Measurements from ENCODE around the gene DAGLA. TPM values are rescaled to one million over a fixed set of nuclear protein-coding genes. Genes with fewer than 3 reads are reported as not detected.

DAGLA gene
- total and polyA plus RNA-seq, 2 of the 13 experiments (the other 11 are each of a cell fraction or from before 2014, with no cell fraction given), result 2.6 to 3.9 TPM

DNA sequence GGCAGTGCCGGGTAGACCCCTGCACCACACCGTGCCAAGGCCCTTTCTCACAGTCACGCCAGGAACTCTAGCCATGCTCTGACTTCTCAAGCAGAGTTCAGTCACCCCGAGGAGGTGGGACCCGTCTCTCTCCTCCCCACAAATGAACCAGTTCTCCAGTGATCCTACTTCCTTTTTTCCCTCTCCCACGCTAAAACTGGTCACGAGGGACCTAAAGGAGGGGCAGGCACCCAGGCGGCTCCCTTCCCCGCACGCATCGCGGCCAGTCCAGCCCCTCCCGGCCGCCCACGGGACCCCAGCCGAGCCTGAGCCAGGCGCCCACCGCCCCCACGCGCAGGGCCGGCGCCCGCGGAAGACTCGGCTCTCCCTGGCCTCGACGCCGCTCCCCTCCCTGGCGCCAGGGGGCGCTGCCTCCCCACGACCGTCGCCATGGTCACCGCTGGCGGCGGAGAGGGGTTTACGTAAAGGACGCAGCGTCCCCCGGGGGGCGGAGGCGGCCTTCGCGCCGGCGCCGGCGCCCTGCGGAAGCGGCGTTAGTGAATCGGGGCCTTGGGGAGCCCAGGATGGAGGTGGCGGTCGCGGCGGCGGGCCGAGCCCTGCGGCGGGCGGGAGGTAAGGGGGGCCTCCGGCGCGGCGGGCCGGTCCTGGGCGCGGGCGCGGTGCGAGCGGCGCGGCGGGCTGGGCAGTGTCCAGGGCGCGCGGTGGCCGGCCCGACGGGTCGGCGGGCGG, at the start of gene DAGLA (continued):
- TF ChIP-seq, protein P1, sequence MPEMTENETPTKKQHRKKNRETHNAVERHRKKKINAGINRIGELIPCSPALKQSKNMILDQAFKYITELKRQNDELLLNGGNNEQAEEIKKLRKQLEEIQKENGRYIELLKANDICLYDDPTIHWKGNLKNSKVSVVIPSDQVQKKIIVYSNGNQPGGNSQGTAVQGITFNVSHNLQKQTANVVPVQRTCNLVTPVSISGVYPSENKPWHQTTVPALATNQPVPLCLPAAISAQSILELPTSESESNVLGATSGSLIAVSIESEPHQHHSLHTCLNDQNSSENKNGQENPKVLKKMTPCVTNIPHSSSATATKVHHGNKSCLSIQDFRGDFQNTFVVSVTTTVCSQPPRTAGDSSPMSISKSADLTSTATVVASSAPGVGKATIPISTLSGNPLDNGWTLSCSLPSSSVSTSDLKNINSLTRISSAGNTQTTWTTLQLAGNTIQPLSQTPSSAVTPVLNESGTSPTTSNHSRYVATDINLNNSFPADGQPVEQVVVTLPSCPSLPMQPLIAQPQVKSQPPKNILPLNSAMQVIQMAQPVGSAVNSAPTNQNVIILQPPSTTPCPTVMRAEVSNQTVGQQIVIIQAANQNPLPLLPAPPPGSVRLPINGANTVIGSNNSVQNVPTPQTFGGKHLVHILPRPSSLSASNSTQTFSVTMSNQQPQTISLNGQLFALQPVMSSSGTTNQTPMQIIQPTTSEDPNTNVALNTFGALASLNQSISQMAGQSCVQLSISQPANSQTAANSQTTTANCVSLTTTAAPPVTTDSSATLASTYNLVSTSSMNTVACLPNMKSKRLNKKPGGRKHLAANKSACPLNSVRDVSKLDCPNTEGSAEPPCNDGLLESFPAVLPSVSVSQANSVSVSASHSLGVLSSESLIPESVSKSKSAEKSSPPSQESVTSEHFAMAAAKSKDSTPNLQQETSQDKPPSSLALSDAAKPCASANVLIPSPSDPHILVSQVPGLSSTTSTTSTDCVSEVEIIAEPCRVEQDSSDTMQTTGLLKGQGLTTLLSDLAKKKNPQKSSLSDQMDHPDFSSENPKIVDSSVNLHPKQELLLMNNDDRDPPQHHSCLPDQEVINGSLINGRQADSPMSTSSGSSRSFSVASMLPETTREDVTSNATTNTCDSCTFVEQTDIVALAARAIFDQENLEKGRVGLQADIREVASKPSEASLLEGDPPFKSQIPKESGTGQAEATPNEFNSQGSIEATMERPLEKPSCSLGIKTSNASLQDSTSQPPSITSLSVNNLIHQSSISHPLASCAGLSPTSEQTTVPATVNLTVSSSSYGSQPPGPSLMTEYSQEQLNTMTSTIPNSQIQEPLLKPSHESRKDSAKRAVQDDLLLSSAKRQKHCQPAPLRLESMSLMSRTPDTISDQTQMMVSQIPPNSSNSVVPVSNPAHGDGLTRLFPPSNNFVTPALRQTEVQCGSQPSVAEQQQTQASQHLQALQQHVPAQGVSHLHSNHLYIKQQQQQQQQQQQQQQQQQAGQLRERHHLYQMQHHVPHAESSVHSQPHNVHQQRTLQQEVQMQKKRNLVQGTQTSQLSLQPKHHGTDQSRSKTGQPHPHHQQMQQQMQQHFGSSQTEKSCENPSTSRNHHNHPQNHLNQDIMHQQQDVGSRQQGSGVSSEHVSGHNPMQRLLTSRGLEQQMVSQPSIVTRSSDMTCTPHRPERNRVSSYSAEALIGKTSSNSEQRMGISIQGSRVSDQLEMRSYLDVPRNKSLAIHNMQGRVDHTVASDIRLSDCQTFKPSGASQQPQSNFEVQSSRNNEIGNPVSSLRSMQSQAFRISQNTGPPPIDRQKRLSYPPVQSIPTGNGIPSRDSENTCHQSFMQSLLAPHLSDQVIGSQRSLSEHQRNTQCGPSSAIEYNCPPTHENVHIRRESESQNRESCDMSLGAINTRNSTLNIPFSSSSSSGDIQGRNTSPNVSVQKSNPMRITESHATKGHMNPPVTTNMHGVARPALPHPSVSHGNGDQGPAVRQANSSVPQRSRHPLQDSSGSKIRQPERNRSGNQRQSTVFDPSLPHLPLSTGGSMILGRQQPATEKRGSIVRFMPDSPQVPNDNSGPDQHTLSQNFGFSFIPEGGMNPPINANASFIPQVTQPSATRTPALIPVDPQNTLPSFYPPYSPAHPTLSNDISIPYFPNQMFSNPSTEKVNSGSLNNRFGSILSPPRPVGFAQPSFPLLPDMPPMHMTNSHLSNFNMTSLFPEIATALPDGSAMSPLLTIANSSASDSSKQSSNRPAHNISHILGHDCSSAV (CRISPR knock-in tag; IDR thresholded peaks at IDR 0.05; ENCODE audit: borderline replicate concordance), result no peak
- TF ChIP-seq KAT8 (CRISPR knock-in tag; IDR thresholded peaks at IDR 0.05), result no peak
- TF ChIP-seq ZIK1 (CRISPR knock-in tag; IDR thresholded peaks at IDR 0.05; ENCODE audit: borderline replicate concordance, low read depth), result no peak
- no peak for TF ChIP-seq ZNF33B (CRISPR knock-in tag; IDR thresholded peaks at IDR 0.05)
- TF ChIP-seq KDM6A (CRISPR knock-in tag; IDR thresholded peaks at IDR 0.05; ENCODE audit: low read depth), result no peak
- no peak for TF ChIP-seq ASH2L (IDR thresholded peaks at IDR 0.05; ENCODE audit: insufficient read length, low read depth, low read length)
- TF ChIP-seq SP5 (CRISPR knock-in tag; IDR thresholded peaks at IDR 0.05; ENCODE audit: borderline replicate concordance, low read depth), result 0 out of 2 replicates have a peak, but pooled peaks have one; percentile 18
- TF ChIP-seq NFYC (CRISPR knock-in tag; IDR thresholded peaks at IDR 0.05), result no peak
- TF ChIP-seq, protein P2, sequence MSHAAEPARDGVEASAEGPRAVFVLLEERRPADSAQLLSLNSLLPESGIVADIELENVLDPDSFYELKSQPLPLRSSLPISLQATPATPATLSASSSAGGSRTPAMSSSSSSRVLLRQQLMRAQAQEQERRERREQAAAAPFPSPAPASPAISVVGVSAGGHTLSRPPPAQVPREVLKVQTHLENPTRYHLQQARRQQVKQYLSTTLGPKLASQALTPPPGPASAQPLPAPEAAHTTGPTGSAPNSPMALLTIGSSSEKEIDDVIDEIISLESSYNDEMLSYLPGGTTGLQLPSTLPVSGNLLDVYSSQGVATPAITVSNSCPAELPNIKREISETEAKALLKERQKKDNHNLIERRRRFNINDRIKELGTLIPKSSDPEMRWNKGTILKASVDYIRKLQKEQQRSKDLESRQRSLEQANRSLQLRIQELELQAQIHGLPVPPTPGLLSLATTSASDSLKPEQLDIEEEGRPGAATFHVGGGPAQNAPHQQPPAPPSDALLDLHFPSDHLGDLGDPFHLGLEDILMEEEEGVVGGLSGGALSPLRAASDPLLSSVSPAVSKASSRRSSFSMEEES (CRISPR knock-in tag; IDR thresholded peaks at IDR 0.05), result no peak
- TF ChIP-seq ZNF605 (CRISPR knock-in tag; IDR thresholded peaks at IDR 0.05), result no peak
- TF ChIP-seq NPAS2 (CRISPR knock-in tag; IDR thresholded peaks at IDR 0.05; ENCODE audit: borderline replicate concordance), result no peak
- TF ChIP-seq SNRNP70 (IDR thresholded peaks at IDR 0.05; ENCODE audit: low read depth, low read length), result peak; percentile 98
- TF ChIP-seq ZSCAN25 (CRISPR knock-in tag; IDR thresholded peaks at IDR 0.05), result peak; percentile 53; the same call in 1 of the 2 replicates
- TF ChIP-seq, protein P3, sequence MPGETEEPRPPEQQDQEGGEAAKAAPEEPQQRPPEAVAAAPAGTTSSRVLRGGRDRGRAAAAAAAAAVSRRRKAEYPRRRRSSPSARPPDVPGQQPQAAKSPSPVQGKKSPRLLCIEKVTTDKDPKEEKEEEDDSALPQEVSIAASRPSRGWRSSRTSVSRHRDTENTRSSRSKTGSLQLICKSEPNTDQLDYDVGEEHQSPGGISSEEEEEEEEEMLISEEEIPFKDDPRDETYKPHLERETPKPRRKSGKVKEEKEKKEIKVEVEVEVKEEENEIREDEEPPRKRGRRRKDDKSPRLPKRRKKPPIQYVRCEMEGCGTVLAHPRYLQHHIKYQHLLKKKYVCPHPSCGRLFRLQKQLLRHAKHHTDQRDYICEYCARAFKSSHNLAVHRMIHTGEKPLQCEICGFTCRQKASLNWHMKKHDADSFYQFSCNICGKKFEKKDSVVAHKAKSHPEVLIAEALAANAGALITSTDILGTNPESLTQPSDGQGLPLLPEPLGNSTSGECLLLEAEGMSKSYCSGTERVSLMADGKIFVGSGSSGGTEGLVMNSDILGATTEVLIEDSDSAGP (CRISPR knock-in tag; IDR thresholded peaks at IDR 0.05; ENCODE audit: borderline replicate concordance), result peak; percentile 46; the same call in 1 of the 2 replicates
- peak; percentile 56; the same call in 1 of the 2 replicates for TF ChIP-seq ZNF619 (CRISPR knock-in tag; IDR thresholded peaks at IDR 0.05)
- no peak for TF ChIP-seq HDAC2 (CRISPR knock-in tag; IDR thresholded peaks at IDR 0.05)
- no peak for TF ChIP-seq SMAD1 (CRISPR knock-in tag; IDR thresholded peaks at IDR 0.05; ENCODE audit: borderline replicate concordance, low read depth)
- TF ChIP-seq RXRB (CRISPR knock-in tag; IDR thresholded peaks at IDR 0.05; ENCODE audit: borderline replicate concordance), result peak; percentile 31; the same call in 1 of the 2 replicates
- TF ChIP-seq ZNF10 (CRISPR knock-in tag; IDR thresholded peaks at IDR 0.05; ENCODE audit: borderline replicate concordance, low read depth), result no peak
